K562 (cell line): ENCODE measurements around the gene APBB2. TPM values are rescaled to one million over a fixed set of nuclear protein-coding genes. Genes with fewer than 3 reads are reported as not detected.

Experiments used
- ATAC-seq: fragments of 200-7000 bp; cut with Tn5 transposase; 3 replicates; pipeline ENCODE4 v1.9.1; 2020; ENCODE audit warnings: moderate library complexity
- BruUV-seq: library from RNA; stranded (reverse); fragments of 400-500 nt; replicated peaks from 2 replicates; lab custom pipeline; 2021; lab: Mats Ljungman, UMichigan
- CTCF ChIA-PET: fragments of 300-600 bp; formaldehyde crosslinking; extraction: SDS; loops from one replicate; lab custom pipeline; 2021; ENCODE audit warnings: low intra/inter-chr PET ratio; lab: Yijun Ruan, JAX
- POLR2A ChIA-PET: fragments of 300-600, 350-650 bp; sonication (Branson Sonifier 250); formaldehyde crosslinking; extraction: SDS; loops from one replicate; lab custom pipeline; 2021; ENCODE audit warnings: antibody characterized with exemption, inconsistent platforms; lab: Yijun Ruan, JAX
- DNase-seq, 4 experiments: peaks; one replicate each; pipeline versions ENCODE4 v3.0.0 to v3.0.0-alpha.2; 2011 to 2018; ENCODE audit warnings: low spot score in 3 of 4, mixed read lengths in 3 of 4; ENCODE audit errors: extremely low read depth in 1 of 4
- FAIRE-seq: peaks from 2 replicates; lab custom pipeline; 2011; peaks lifted over from hg19 to GRCh38; lab: Jason Lieb, UNC
- H2AFZ ChIP-seq: 2 replicates; pipeline ENCODE4 v1.6.0; 2011; ENCODE audit warnings: low read depth, low read length, control low read depth, inconsistent platforms
- H3K27ac ChIP-seq: fragments of 200-600 bp; 3 replicates; pipeline ENCODE4 v1.8.0; 2011; ENCODE audit warnings: low read depth, mild to moderate bottlenecking, control low read depth, inconsistent platforms, low read length, moderate library complexity, mixed read lengths; ENCODE audit errors: extremely low read depth
- H3K27me3 ChIP-seq, 2 experiments: fragments of 300-600 bp in 1 of 2; 2 replicates in 1 of 2; 3 replicates in 1 of 2; pipeline versions ENCODE4 v1.6.0 to v1.8.0; 2011; ENCODE audit warnings: inconsistent platforms in 2 of 2, low read length in 2 of 2, mild to moderate bottlenecking in 1 of 2, mixed read lengths in 1 of 2, moderate library complexity in 1 of 2; ENCODE audit not compliant: control insufficient read depth in 2 of 2, insufficient read depth in 2 of 2
- H3K36me3 ChIP-seq: fragments of 300-600 bp; 3 replicates; pipeline ENCODE4 v1.8.0; 2011; ENCODE audit warnings: mild to moderate bottlenecking, low read length, inconsistent platforms; ENCODE audit not compliant: control insufficient read depth, insufficient read depth
- H3K4me1 ChIP-seq, 2 experiments: fragments of 200-600 bp in 1 of 2; replicated peaks in 1 of 2; 2 replicates in 1 of 2; 3 replicates in 1 of 2; pipeline versions ENCODE4 v1.5.1 to v1.8.0; 2011; ENCODE audit warnings: inconsistent platforms in 2 of 2, low read length in 2 of 2, mild to moderate bottlenecking in 1 of 2, mixed read lengths in 1 of 2, moderate library complexity in 1 of 2; ENCODE audit not compliant: control insufficient read depth in 2 of 2, insufficient read depth in 2 of 2
- H3K4me2 ChIP-seq: 2 replicates; pipeline ENCODE4 v1.6.1; 2011; ENCODE audit warnings: low read length, control low read depth, inconsistent platforms, mixed read lengths; ENCODE audit not compliant: insufficient read depth
- H3K4me3 ChIP-seq: fragments of 200-600 bp; sonication (generic), shearing (Covaris generic); 2 replicates; pipeline ENCODE4 v1.5.1; 2016; ENCODE audit warnings: control low read depth, inconsistent platforms
- H3K79me2 ChIP-seq: fragments of 200-600 bp; 3 replicates; pipeline ENCODE4 v1.8.0; 2011; ENCODE audit warnings: low read length, inconsistent platforms; ENCODE audit not compliant: control insufficient read depth, insufficient read depth
- H3K9ac ChIP-seq, 2 experiments: 2 replicates each; pipeline versions ENCODE4 v1.6.0 to v1.6.1; 2011; ENCODE audit warnings: low read depth in 2 of 2, low read length in 2 of 2, control low read depth in 1 of 2, inconsistent platforms in 1 of 2, mild to moderate bottlenecking in 1 of 2, mixed read lengths in 1 of 2; ENCODE audit not compliant: insufficient read depth in 1 of 2
- H3K9me1 ChIP-seq: one replicate; pipeline ENCODE4 v1.6.0; 2011; ENCODE audit warnings: inconsistent platforms, mild to moderate bottlenecking, low read length, moderate library complexity; ENCODE audit not compliant: control insufficient read depth, insufficient read depth
- H3K9me3 ChIP-seq: replicated peaks from 2 replicates; pipeline ENCODE4 v1.5.1; 2011; ENCODE audit warnings: low read depth, low read length, inconsistent platforms; ENCODE audit not compliant: control insufficient read depth, insufficient read depth
- H4K20me1 ChIP-seq: replicated peaks from 2 replicates; pipeline ENCODE4 v1.6.1; 2011; ENCODE audit warnings: low read length, inconsistent platforms, mixed read lengths; ENCODE audit not compliant: control insufficient read depth, insufficient read depth
- AFF4 ChIP-seq: sonication (generic); formaldehyde crosslinking; IDR thresholded peaks from 2 replicates; pipeline ENCODE4 v1.8.0; 2023; ENCODE audit warnings: mild to moderate bottlenecking, missing genetic modification reagents
- BACH1 ChIP-seq: fragments of 200-800 bp; sonication (Bioruptor generic); IDR thresholded peaks from 2 replicates; pipeline ENCODE4 v1.6.1; 2016; ENCODE audit warnings: missing genetic modification characterization, missing compliant biosample characterization
- HOXB6 ChIP-seq: fragments of 250-450 bp; sonication (Bioruptor Pico); IDR thresholded peaks from 2 replicates; pipeline ENCODE4 v1.5.1; 2022; ENCODE audit warnings: mild to moderate bottlenecking, borderline replicate concordance
- KAT8 ChIP-seq: fragments of 450-650 bp; IDR thresholded peaks from 2 replicates; pipeline ENCODE4 v1.6.1; 2016; ENCODE audit warnings: low read depth, mild to moderate bottlenecking
- WGBS: fragments of 100-300 bp; shearing (Covaris generic); methylation state at CpG from one replicate; pipeline ENCODE4 v1.1.6; 2016; ENCODE audit warnings: low coverage, mixed read lengths; ENCODE audit not compliant: insufficient coverage; ENCODE audit errors: missing lambda C conversion rate; 5-methylcytosine and 5-hydroxymethylcytosine counted together
- in situ Hi-C: fragments of 300-500 bp; cut with MboI; formaldehyde crosslinking; loops from 4 replicates; pipeline ENCODE4 v1.15.0; 2018; ENCODE audit warnings: inconsistent platforms, mixed read lengths
- intact Hi-C: fragments of 100-400 bp; cut with micrococcal nuclease; formaldehyde crosslinking; loops from 2 replicates; pipeline ENCODE4 v1.14.2; 2022
- polyA plus RNA-seq, 8 experiments: library from polyadenylated mRNA; depleted of rRNA in 4 of 8; stranded (reverse) in 5 of 8; unstranded in 3 of 8; fragments of >200 nt; fragmentation: Nextera tagmentation in 2 of 8; fragmentation: Illumina TruSeq in 1 of 8; extraction: Ambion mirVana in 2 of 8; extraction: Trizol in 1 of 8; gene quantifications; 2 replicates each; pipeline versions ENCODE4 v1.2.1 to v1.2.3, GENCODE V29; 2011 to 2014; ENCODE audit warnings: inconsistent platforms in 1 of 8, missing spikeins in 1 of 8
- total RNA-seq, 7 experiments: library from RNA; depleted of rRNA in 6 of 7; stranded (reverse); fragments of >200 nt in 6 of 7; fragmentation: Illumina TruSeq in 2 of 7; extraction: Trizol in 2 of 7; gene quantifications; 2 replicates each; pipeline versions ENCODE4 v1.2.1 to v1.2.3, GENCODE V29; 2011 to 2021; ENCODE audit warnings: low replicate concordance in 1 of 7
- TF ChIP-seq, protein P1 (sequence below): fragments of 250-450 bp; sonication (Bioruptor Pico); IDR thresholded peaks from 2 replicates; pipeline ENCODE4 v1.8.0; 2021; ENCODE audit warnings: moderate library complexity, mild to moderate bottlenecking, inconsistent platforms

The APBB2 gene
- total and polyA plus RNA-seq, 9 of the 15 experiments (the other 6 are each of a cell fraction or from before 2014, with no cell fraction given) = 0.08 to 2.1 (median 1.4) TPM

DNA sequence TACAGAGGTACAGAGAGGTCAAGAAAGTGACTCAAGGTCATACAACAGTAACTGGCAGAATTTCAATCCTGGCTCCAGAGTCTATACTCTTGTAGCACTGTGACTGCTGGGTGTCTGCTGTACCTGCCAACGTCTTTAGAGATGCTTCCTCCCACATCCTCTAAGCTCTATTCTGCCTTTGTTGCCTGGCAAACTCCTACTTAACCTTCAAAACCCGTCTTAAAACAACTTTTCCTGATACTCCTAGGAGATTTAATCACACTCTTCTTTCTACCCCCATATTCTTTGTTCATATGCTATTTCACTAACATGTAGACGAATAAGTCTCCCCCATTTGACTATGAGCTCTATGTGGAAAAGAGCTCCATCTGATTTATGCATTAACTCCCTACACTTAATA is 16.8 kb downstream of the APBB2 start:
- no peak for DNase-seq
- no peak overlapping the region for H2AFZ ChIP-seq
- no peak for ATAC-seq
- ChIA-PET POLR2A (no interaction called here), CTCF (no interaction called here)
- H3K9me1 ChIP-seq = no peaks in the 10 kb centered on the region
- H3K4me1 ChIP-seq = no peaks in the 10 kb centered on the region
- in situ Hi-C loops = no loop called here
- no peak overlapping the region for H3K4me3 ChIP-seq
- WGBS = 0% methylated on average over 3 of the region's 3 CpGs
- no peaks in the 10 kb centered on the region for H3K9me3 ChIP-seq
- no peak for TF ChIP-seq HOXB6 (CRISPR knock-in tag)
- no peak for TF ChIP-seq KAT8
- no peak for TF ChIP-seq AFF4 (CRISPR knock-in tag)
- TF ChIP-seq, protein P1, sequence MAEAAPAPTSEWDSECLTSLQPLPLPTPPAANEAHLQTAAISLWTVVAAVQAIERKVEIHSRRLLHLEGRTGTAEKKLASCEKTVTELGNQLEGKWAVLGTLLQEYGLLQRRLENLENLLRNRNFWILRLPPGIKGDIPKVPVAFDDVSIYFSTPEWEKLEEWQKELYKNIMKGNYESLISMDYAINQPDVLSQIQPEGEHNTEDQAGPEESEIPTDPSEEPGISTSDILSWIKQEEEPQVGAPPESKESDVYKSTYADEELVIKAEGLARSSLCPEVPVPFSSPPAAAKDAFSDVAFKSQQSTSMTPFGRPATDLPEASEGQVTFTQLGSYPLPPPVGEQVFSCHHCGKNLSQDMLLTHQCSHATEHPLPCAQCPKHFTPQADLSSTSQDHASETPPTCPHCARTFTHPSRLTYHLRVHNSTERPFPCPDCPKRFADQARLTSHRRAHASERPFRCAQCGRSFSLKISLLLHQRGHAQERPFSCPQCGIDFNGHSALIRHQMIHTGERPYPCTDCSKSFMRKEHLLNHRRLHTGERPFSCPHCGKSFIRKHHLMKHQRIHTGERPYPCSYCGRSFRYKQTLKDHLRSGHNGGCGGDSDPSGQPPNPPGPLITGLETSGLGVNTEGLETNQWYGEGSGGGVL (CRISPR knock-in tag) = no peak
- no peak for TF ChIP-seq BACH1 (tag)
- H3K36me3 ChIP-seq = no peaks in the 10 kb centered on the region
- H3K27ac ChIP-seq = no peak overlapping the region
- no peak overlapping the region for H3K9ac ChIP-seq
- BruUV-seq = no TSS peak
- no peaks in the 10 kb centered on the region for H4K20me1 ChIP-seq
- H3K79me2 ChIP-seq = no peaks in the 10 kb centered on the region
- intact Hi-C loops = no loop called here
- H3K27me3 ChIP-seq = peaks cover 3 to 9% of the 10 kb centered on the region in 2 experiments; a peak in 2 of 5 replicates
- FAIRE-seq = no peak
- H3K4me2 ChIP-seq = no peak overlapping the region
